Fibroblast of villous mesenchyme (primary cell): ENCODE results near the gene CTSS. TPM values are rescaled to one million over a fixed set of nuclear protein-coding genes. Genes with fewer than 3 reads are reported as not detected.
"Not testable (repeated sequence)": the region's sequence is repeated elsewhere in the genome, so short reads cannot be mapped to it uniquely, and the experiment has no call there.

Source experiments
- DNase-seq: peaks from one replicate; pipeline ENCODE4 v3.0.0-alpha.2; 2010; ENCODE audit warnings: low read depth
- H3K4me3 ChIP-seq: 2 replicates; pipeline ENCODE4 v1.5.1; 2011; ENCODE audit warnings: low read depth, mild to moderate bottlenecking, low read length
- CTCF ChIP-seq: IDR thresholded peaks from 2 replicates; pipeline ENCODE4 v1.5.1; 2012; ENCODE audit warnings: low read depth, mild to moderate bottlenecking, low read length; ENCODE audit not compliant: insufficient read depth
- total RNA-seq: library from RNA; depleted of rRNA; stranded (reverse); fragments of >200 nt; gene quantifications from 2 replicates; pipeline ENCODE4 v1.2.3, GENCODE V29; 2012

CTSS gene
- total RNA-seq, 1 donor: 4.7 TPM

- H3K4me3 ChIP-seq: no peak overlapping the region
- no peak for TF ChIP-seq CTCF
- DNase-seq: no peak
Measured at GRCh38 chr1:150730130-150730721, 35.4 kb downstream of the CTSS start.

GRCh38 chr1:150724336-150724735, 41.2 kb downstream of the CTSS start:
- H3K4me3 ChIP-seq: no peak overlapping the region
- no peak for DNase-seq
- no peak for TF ChIP-seq CTCF

- no peak for DNase-seq
- H3K4me3 ChIP-seq: no peak within 1 kb of the TSS
- no peak for TF ChIP-seq CTCF
Measured at GRCh38 chr1:150720703-150721102, 44.9 kb downstream of the CTSS start, which contains the start of gene HORMAD1. HORMAD1 (minus strand) TSS chr1:150720895; CDS start chr1:150719505, 1,390 bp downstream.

- no peak overlapping the region for H3K4me3 ChIP-seq
- no peak for DNase-seq
- no peak for TF ChIP-seq CTCF
Measured at GRCh38 chr1:150720098-150720497, 45.5 kb downstream of the CTSS start.

GRCh38 chr1:150718225-150718891, 47.2 kb downstream of the CTSS start:
- H3K4me3 ChIP-seq: no peak overlapping the region
- no peak for TF ChIP-seq CTCF
- DNase-seq: no peak

- not testable (repeated sequence) for H3K4me3 ChIP-seq, DNase-seq
Measured at GRCh38 chr1:150709031-150709430, 56.5 kb downstream of the CTSS start.

- no peak for DNase-seq
- no peak overlapping the region for H3K4me3 ChIP-seq
- TF ChIP-seq CTCF: no peak
Measured at GRCh38 chr1:150708595-150708994, 57.0 kb downstream of the CTSS start.
